ENCODE data around the gene PRG2.
A peak's percentile ranks its signal among the peaks of the same experiment; 100 is the strongest.
"Not testable (repeated sequence)": the region's sequence is repeated elsewhere in the genome, so short reads cannot be mapped to it uniquely, and the experiment has no call there.

Gene PRG2

GRCh38 chr11:57344826-57345225, 45.6 kb downstream of the PRG2 start:
- DNase-seq: no peak

GRCh38 chr11:57343825-57344224, 46.6 kb downstream of the PRG2 start:
- DNase-seq: no peak

GRCh38 chr11:57342702-57343101, 47.7 kb downstream of the PRG2 start:
- DNase-seq: no peak

DNA sequence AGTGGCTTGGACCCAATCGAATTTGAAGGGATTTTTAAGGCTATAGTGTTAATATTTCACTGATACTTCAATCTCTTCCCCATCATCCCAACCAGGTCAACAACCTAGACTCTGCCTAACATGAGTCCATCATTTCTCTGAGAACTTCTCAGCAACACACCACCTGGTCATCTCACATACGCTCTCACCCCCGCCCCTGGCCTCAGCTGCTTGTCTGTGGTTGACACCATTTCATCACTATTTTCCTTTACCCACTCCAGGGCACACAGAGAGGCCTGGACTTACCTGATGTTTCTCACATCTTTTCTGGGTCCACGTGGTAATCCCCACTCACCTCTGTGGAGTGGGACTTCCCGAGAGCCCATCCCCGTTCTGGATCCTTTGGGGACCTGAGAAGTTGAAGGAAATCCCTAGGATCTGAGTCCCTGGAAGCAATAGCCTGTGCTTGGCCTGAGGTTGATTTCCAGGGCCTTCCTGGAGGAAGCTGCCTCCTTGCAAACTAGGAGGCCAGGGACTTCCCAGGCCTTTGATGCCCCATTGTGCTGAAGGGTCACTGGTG, 49.1 kb downstream of the PRG2 start:
- DNase-seq: no peak

- DNase-seq: peak; percentile 33
Observed at GRCh38 chr11:57340039-57340615, 50.3 kb downstream of the PRG2 start.

GRCh38 chr11:57339328-57339727, 51.1 kb downstream of the PRG2 start:
- no peak for DNase-seq

DNA sequence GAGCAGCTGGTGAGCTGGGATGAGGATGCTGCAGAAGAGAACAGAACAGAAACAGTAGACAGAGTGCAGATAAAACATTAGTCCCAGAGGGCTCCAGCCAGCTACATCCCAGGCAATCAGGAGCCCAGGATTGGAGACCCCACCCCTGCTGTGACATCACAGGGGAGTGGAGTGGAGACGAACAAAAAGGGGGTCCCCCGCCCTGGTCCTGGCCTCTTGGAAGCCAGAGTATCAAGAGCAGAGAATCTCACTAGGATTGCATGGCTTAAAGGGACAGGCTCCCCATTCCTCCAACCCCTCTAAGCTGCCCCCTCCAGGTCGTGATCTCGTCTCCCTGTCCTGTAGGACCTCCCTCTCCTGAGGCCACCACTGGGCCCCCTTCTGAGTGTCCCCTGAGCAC, 52.3 kb downstream of the PRG2 start, which contains the start of gene P2RX3:
TSS of gene P2RX3 (plus strand) at position 211 of the 400 bp plus-strand sequence. CDS start 199 bp downstream, outside the sequence.
- DNase-seq: no peak

GRCh38 chr11:57336856-57337255, 53.6 kb downstream of the PRG2 start:
- not testable (repeated sequence) for DNase-seq
